K562 (cell line): ENCODE data around the gene ZNF598. TPM values are rescaled to one million over a fixed set of nuclear protein-coding genes. Genes with fewer than 3 reads are reported as not detected.

Experiments used
- ATF3 ChIP-seq, 2 experiments: fragments of 450-650 bp in 1 of 2; sonication (generic) in 1 of 2; formaldehyde crosslinking in 1 of 2; IDR thresholded peaks in 1 of 2; conservative IDR thresholded peaks in 1 of 2; 2 replicates each; pipeline versions ENCODE4 v1.6.1 to v1.8.1; 2016 to 2023; ENCODE audit warnings: mild to moderate bottlenecking in 2 of 2, moderate library complexity in 2 of 2, inconsistent platforms in 1 of 2, missing genetic modification reagents in 1 of 2
- CBX1 ChIP-seq: sonication (generic); IDR thresholded peaks from 2 replicates; pipeline ENCODE4 v1.6.1; 2016; ENCODE audit warnings: antibody characterized with exemption, low read depth, mild to moderate bottlenecking
- DMBX1 ChIP-seq: fragments of 250-450 bp; sonication (Bioruptor Pico); IDR thresholded peaks from 2 replicates; pipeline ENCODE4 v1.8.0; 2022; ENCODE audit warnings: inconsistent platforms, mild to moderate bottlenecking, moderate library complexity, borderline replicate concordance
- FUS ChIP-seq: fragments of 200-400 bp; formaldehyde crosslinking; optimal IDR thresholded peaks from 2 replicates; pipeline ENCODE3; 2017; ENCODE audit warnings: low read depth, low read length
- KLF1 ChIP-seq: fragments of 450-650 bp; IDR thresholded peaks from 2 replicates; pipeline ENCODE4 v1.6.1; 2016; ENCODE audit warnings: missing genetic modification characterization, missing compliant biosample characterization
- MNT ChIP-seq, 2 experiments: fragments of 450-650 bp; conservative IDR thresholded peaks; 2 replicates each; pipeline ENCODE4 v1.6.1; 2017; ENCODE audit warnings: mild to moderate bottlenecking in 2 of 2, moderate library complexity in 2 of 2
- NFATC3 ChIP-seq: fragments of 450-650 bp; IDR thresholded peaks from 2 replicates; pipeline ENCODE4 v1.6.1; 2017; ENCODE audit warnings: mild to moderate bottlenecking
- POLR2AphosphoS5 ChIP-seq: IDR thresholded peaks from 2 replicates; pipeline ENCODE4 v1.6.1; 2011; ENCODE audit warnings: mild to moderate bottlenecking, low read depth, low read length, moderate library complexity; ENCODE audit not compliant: control insufficient read depth, insufficient read depth
- SETDB1 ChIP-seq: IDR thresholded peaks from one replicate; pipeline ENCODE4 v1.6.1; 2012; ENCODE audit warnings: low read length, control low read depth, inconsistent platforms
- SIRT6 ChIP-seq: IDR thresholded peaks from one replicate; pipeline ENCODE4 v1.6.1; 2012; ENCODE audit warnings: low read depth, mild to moderate bottlenecking, control low read depth, inconsistent platforms, low read length, moderate library complexity
- TAF15 ChIP-seq: fragments of 200-400 bp; formaldehyde crosslinking; IDR thresholded peaks from 2 replicates; pipeline ENCODE4 v1.6.1; 2017; ENCODE audit warnings: mild to moderate bottlenecking, low read depth, low read length, moderate library complexity
- YY1 ChIP-seq, 3 experiments: IDR thresholded peaks; 2 replicates each; pipeline ENCODE4 v1.6.1; 2011; ENCODE audit warnings: low read length in 2 of 3, mild to moderate bottlenecking in 2 of 3, moderate library complexity in 2 of 3, borderline replicate concordance in 1 of 3, control low read depth in 1 of 3, low read depth in 1 of 3; ENCODE audit not compliant: insufficient read depth in 3 of 3, insufficient replicate concordance in 2 of 3, control insufficient read depth in 1 of 3, insufficient read length in 1 of 3; ENCODE audit errors: extremely low read depth in 1 of 3
- ZNF263 ChIP-seq: sonication (generic); formaldehyde crosslinking; IDR thresholded peaks from 2 replicates; pipeline ENCODE4 v1.8.0; 2022; ENCODE audit warnings: mild to moderate bottlenecking, missing genetic modification reagents, borderline replicate concordance
- ZNF407 ChIP-seq: fragments of 450-650 bp; IDR thresholded peaks from 2 replicates; pipeline ENCODE4 v1.6.1; 2016; ENCODE audit warnings: low read depth
- polyA plus RNA-seq, 8 experiments: library from polyadenylated mRNA; depleted of rRNA in 4 of 8; stranded (reverse) in 5 of 8; unstranded in 3 of 8; fragments of >200 nt; fragmentation: Nextera tagmentation in 2 of 8; fragmentation: Illumina TruSeq in 1 of 8; extraction: Ambion mirVana in 2 of 8; extraction: Trizol in 1 of 8; gene quantifications; 2 replicates each; pipeline versions ENCODE4 v1.2.1 to v1.2.3, GENCODE V29; 2011 to 2014; ENCODE audit warnings: inconsistent platforms in 1 of 8, missing spikeins in 1 of 8
- total RNA-seq, 7 experiments: library from RNA; depleted of rRNA in 6 of 7; stranded (reverse); fragments of >200 nt in 6 of 7; fragmentation: Illumina TruSeq in 2 of 7; extraction: Trizol in 2 of 7; gene quantifications; 2 replicates each; pipeline versions ENCODE4 v1.2.1 to v1.2.3, GENCODE V29; 2011 to 2021; ENCODE audit warnings: low replicate concordance in 1 of 7

ZNF598 gene
- total and polyA plus RNA-seq, 9 of the 15 experiments (the other 6 are each of a cell fraction or from before 2014, with no cell fraction given), result 0.11 to 115 (median 29.6) TPM

GRCh38 chr16:1963806-1964505, 45.7 kb downstream of the ZNF598 start (continued):
- TF ChIP-seq ZNF407, result no peak
- peak; percentile 57 to 80; a peak in 3 of 4 replicates for TF ChIP-seq MNT (conservative IDR thresholded peaks at IDR 0.05)
- TF ChIP-seq FUS, result peak; percentile 77
- no peak for TF ChIP-seq NFATC3
- 0 out of 2 replicates have a peak, but pooled peaks have one; percentile 48 for TF ChIP-seq DMBX1 (CRISPR knock-in tag)
- TF ChIP-seq ATF3 (IDR thresholded peaks at IDR 0.05), result no peak
- TF ChIP-seq ATF3 (CRISPR knock-in tag; conservative IDR thresholded peaks at IDR 0.05), result peak; percentile 83
- peak; percentile 45; the same call in 1 of the 2 replicates for TF ChIP-seq POLR2AphosphoS5
- TF ChIP-seq SIRT6, result peak; percentile 20
- peak; percentile 54; the same call in 1 of the 2 replicates for TF ChIP-seq ZNF263 (CRISPR knock-in tag)
- no peak for TF ChIP-seq KLF1 (tag)
- no peak for TF ChIP-seq SETDB1
- TF ChIP-seq CBX1, result no peak
- no peak for TF ChIP-seq YY1 (IDR thresholded peaks at IDR 0.05; ENCODE audit: borderline replicate concordance in 1 of 3, control insufficient read depth in 1 of 3, extremely low read depth in 1 of 3, insufficient read depth in 3 of 3, insufficient read length in 1 of 3, insufficient replicate concordance in 2 of 3, low read depth in 1 of 3, low read length in 2 of 3)
- TF ChIP-seq TAF15, result peak; percentile 85; the same call in 1 of the 2 replicates
